HEK293T (cell line): ENCODE data around the gene LPIN1.

ENCODE experiments used
- CTCF ChIA-PET: fragments of 350-600 bp; formaldehyde crosslinking; extraction: SDS; loops from one replicate; lab custom pipeline; 2021; ENCODE audit warnings: antibody characterized with exemption, inconsistent platforms; lab: Yijun Ruan, JAX
- POLR2A ChIA-PET: fragments of 350-600 bp; formaldehyde crosslinking; extraction: SDS; loops from one replicate; lab custom pipeline; 2020; ENCODE audit warnings: antibody characterized with exemption, inconsistent platforms; lab: Yijun Ruan, JAX
- DNase-seq: peaks from one replicate; pipeline ENCODE4 v3.0.0; 2012; ENCODE audit warnings: mixed read lengths; ENCODE audit errors: extremely low spot score
- ARNT ChIP-seq: fragments of 450-650 bp; IDR thresholded peaks from 2 replicates; pipeline ENCODE4 v1.6.1; 2017; ENCODE audit warnings: mild to moderate bottlenecking
- BHLHE40 ChIP-seq: fragments of 450-650 bp; IDR thresholded peaks from 2 replicates; pipeline ENCODE4 v1.6.1; 2016; ENCODE audit warnings: mild to moderate bottlenecking, moderate library complexity, borderline replicate concordance
- CTBP1 ChIP-seq: fragments of 450-650 bp; IDR thresholded peaks from 2 replicates; pipeline ENCODE4 v1.6.1; 2016; ENCODE audit warnings: borderline replicate concordance
- ELF4 ChIP-seq: fragments of 450-650 bp; IDR thresholded peaks from 2 replicates; pipeline ENCODE4 v1.6.1; 2017; ENCODE audit warnings: antibody characterized with exemption
- FOXA1 ChIP-seq: fragments of 450-650 bp; IDR thresholded peaks from 2 replicates; pipeline ENCODE4 v1.6.1; 2016; ENCODE audit warnings: mild to moderate bottlenecking
- FOXK2 ChIP-seq: fragments of 450-650 bp; IDR thresholded peaks from 2 replicates; pipeline ENCODE4 v1.6.1; 2016; ENCODE audit warnings: mild to moderate bottlenecking
- FOXM1 ChIP-seq: fragments of 450-650 bp; IDR thresholded peaks from 2 replicates; pipeline ENCODE4 v1.6.1; 2017; ENCODE audit warnings: mild to moderate bottlenecking, borderline replicate concordance
- HDGF ChIP-seq: fragments of 450-650 bp; IDR thresholded peaks from 2 replicates; pipeline ENCODE4 v1.6.1; 2017; ENCODE audit warnings: antibody characterized with exemption, borderline replicate concordance
- L3MBTL2 ChIP-seq: fragments of 450-650 bp; conservative IDR thresholded peaks from 2 replicates; pipeline ENCODE4 v1.6.1; 2016; ENCODE audit warnings: mild to moderate bottlenecking
- LEF1 ChIP-seq: fragments of 450-650 bp; IDR thresholded peaks from 2 replicates; pipeline ENCODE4 v1.6.1; 2017; ENCODE audit warnings: mild to moderate bottlenecking, borderline replicate concordance
- NFRKB ChIP-seq: fragments of 450-650 bp; IDR thresholded peaks from 2 replicates; pipeline ENCODE4 v1.6.1; 2016; ENCODE audit warnings: mild to moderate bottlenecking, moderate library complexity
- SP1 ChIP-seq: fragments of 450-650 bp; IDR thresholded peaks from 2 replicates; pipeline ENCODE4 v1.6.1; 2017
- SUZ12 ChIP-seq: fragments of 450-650 bp; IDR thresholded peaks from 2 replicates; pipeline ENCODE4 v1.6.1; 2016; ENCODE audit warnings: mild to moderate bottlenecking
- TARDBP ChIP-seq: fragments of 450-650 bp; IDR thresholded peaks from 2 replicates; pipeline ENCODE4 v1.6.1; 2016
- ZNF384 ChIP-seq: fragments of 450-650 bp; IDR thresholded peaks from 2 replicates; pipeline ENCODE4 v1.6.1; 2016
- TF ChIP-seq, protein P1 (sequence below): fragments of 450-650 bp; IDR thresholded peaks from 2 replicates; pipeline ENCODE4 v1.6.1; 2016

The LPIN1 gene

DNA sequence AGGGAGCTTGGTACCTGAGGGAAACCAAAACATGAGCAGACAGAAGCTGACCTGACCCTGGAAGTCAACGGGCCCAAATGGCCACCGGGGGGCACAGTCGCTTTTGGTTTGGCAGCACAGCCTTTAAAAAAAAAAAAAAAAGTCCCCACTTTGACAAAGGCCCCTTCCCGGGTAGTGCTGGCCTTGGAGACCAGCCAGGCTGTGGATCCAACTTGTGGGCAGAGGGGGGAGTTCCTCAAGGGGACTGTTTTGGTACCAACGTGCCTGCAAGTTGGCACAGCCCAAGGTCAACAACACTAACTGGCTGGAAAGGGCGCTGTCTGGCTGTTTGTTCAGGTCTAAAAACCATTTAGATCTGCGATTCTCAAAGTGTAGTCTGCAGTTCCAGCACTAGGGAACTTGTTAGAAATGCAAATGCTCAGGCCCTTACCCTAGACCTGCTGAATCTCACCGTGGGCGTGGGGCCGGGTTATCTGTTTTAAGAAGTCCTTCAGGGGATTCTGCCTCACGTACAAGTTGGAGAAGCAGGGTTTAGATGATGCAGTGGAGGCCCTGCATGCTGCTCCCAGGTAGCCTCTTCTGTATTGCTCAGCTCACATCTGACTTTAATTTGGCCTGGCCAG is 83.0 kb downstream of the LPIN1 start:
- ChIA-PET CTCF (interaction anchor here (0.6 to 3.7 kb wide), 8 partner anchors 20 to 1178 kb away, joined by 3 to 23 read pairs (median 3); no protein-coding TSS in a partner anchor), POLR2A (interaction anchor here (0.7 to 1.0 kb wide), 2 partner anchors 887 to 1173 kb away, joined by 3 to 5 read pairs; partner anchors contain the start of gene TRIB2)
- peak; percentile 90 for TF ChIP-seq ZNF384
- no peak for TF ChIP-seq NFRKB
- DNase-seq, result peak; percentile 50

DNA sequence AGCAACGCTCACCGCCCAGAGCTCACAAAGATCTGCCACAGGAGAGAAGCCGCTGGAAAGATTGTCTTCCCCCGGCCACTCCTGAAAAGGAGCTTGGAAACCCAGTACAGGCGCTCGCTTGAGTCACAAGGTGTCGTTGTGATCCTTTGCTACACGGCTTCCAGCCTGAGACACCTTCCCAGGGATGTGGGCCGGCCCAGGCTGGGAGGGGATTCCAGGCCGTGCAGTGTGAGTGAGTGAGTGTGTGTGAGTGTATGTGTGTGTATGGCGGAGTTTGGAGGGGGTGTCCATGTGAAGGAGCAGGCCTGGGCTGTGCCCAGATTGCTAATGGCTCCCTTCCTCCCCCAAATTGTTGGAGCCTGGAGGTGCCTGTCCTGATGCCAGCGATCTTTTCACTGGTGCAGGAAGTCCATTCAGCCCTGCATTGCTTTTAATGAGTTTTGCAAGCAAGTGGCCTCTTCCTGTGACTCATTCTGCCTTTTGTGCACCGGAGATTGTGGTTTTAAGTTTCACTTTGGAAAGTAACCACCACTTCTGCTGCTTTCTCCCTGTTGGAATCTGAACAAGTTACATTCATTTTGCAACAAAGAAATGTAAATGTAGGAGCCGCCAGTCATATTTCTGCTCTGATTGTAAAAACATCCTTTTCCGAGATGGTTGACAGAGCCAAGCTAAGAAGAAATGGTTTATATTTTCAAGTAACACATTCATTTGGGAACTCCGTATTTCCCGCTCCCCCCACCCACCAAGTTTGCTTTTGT is 83.7 kb downstream of the LPIN1 start:
- DNase-seq, result peak; percentile 55
- POLR2A ChIA-PET, result interaction anchor here (0.7 to 1.0 kb wide), 2 partner anchors 886 to 1172 kb away, joined by 3 to 5 read pairs; partner anchors contain the start of gene TRIB2
- CTCF ChIA-PET, result interaction anchor here (0.6 to 3.7 kb wide), 9 partner anchors 19 to 1177 kb away, joined by 3 to 23 read pairs (median 3); no protein-coding TSS in a partner anchor
- TF ChIP-seq SP1, result no peak

DNA sequence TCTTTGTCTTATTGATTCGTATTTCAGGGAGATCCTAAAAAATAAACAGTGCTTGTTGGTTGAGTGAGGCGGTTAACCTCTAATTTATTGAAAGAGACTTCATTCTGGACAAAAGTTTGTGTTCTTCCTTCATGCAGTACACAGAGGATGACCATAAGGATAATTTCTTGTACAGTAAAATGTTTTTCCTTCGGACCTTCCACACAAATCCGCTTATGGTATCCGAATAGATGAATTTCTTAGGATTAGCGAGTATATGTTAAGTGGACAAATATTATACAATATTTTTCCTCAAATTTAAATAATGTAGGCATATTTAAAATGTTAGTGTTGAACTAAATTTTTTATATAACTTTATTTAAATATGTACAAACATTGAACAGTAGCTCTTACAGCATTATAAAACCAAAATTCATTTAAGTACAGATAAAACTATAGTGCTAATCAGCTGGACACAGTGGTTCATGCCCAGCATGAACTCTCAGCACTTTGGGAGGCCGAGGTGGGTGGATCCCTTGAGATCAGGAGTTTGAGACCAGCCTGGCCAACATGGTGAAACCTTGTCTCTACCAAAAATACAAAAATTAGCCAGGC is 84.4 kb downstream of the LPIN1 start:
- ChIA-PET POLR2A (no interaction called here), CTCF (interaction anchor here (0.7 to 3.7 kb wide), 2 partner anchors 182 to 1176 kb away, joined by 3 to 23 read pairs; no protein-coding TSS in a partner anchor)
- DNase-seq, result no peak
- TF ChIP-seq NFRKB, result no peak
- no peak for TF ChIP-seq SP1
- TF ChIP-seq ARNT, result no peak
- no peak for TF ChIP-seq ELF4
- no peak for TF ChIP-seq L3MBTL2
- TF ChIP-seq LEF1, result no peak
- no peak for TF ChIP-seq FOXK2
- no peak for TF ChIP-seq HDGF

DNA sequence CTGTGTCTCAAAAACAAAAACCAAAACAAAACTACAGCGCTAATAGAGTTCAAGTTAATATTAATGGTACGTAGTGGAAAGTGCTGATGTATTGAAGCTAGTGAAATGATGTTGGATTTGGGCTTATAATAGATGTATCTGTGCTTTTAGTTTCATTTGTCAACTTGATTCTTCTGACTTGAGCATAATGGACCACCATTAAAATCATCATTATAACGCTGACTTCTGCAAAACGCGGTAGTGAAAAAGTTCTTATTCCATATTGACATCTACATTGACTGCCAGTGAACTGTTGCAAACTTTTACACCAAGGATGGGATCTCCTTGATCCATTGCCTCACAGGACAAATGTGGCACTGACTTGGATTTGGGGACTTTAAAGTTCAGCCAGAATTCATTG is 85.0 kb downstream of the LPIN1 start:
- CTCF ChIA-PET, result interaction anchor here (0.6 kb wide), 1 partner anchor 886 kb away, joined by 4 read pairs; no protein-coding TSS in a partner anchor
- no peak for DNase-seq
- POLR2A ChIA-PET, result no interaction called here
- TF ChIP-seq FOXM1, result no peak
- TF ChIP-seq TARDBP, result no peak
- TF ChIP-seq ELF4, result no peak
- TF ChIP-seq CTBP1, result no peak
- TF ChIP-seq L3MBTL2, result no peak
- TF ChIP-seq, protein P1, sequence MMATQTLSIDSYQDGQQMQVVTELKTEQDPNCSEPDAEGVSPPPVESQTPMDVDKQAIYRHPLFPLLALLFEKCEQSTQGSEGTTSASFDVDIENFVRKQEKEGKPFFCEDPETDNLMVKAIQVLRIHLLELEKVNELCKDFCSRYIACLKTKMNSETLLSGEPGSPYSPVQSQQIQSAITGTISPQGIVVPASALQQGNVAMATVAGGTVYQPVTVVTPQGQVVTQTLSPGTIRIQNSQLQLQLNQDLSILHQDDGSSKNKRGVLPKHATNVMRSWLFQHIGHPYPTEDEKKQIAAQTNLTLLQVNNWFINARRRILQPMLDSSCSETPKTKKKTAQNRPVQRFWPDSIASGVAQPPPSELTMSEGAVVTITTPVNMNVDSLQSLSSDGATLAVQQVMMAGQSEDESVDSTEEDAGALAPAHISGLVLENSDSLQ, result no peak
- TF ChIP-seq ZNF384, result no peak
- TF ChIP-seq HDGF, result no peak
- no peak for TF ChIP-seq NFRKB
- no peak for TF ChIP-seq BHLHE40

DNA sequence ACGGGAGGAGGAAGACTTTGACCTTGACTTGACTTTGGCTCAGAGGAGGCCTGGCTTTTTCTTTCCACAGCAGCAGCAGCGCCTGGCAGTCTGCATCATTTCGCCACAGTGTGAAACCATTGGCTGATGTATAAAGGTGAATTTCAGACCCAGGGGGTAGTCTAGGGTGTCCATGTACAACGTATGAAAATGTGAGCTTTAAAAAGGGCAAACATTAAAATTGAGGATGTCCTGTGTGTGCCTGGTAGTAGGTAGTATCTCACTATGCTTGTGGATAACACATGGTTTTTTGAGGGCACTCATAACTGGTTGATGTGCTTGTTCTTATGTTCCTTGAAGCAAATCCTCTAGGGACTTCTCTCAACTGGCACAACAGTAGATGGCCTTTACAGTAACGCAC is 86.1 kb downstream of the LPIN1 start:
- TF ChIP-seq HDGF, result no peak
- no peak for TF ChIP-seq CTBP1
- TF ChIP-seq SP1, result no peak
- TF ChIP-seq NFRKB, result no peak
- no peak for TF ChIP-seq LEF1
- TF ChIP-seq ELF4, result no peak
- TF ChIP-seq, protein P1, result no peak
- no peak for TF ChIP-seq L3MBTL2
- no peak for TF ChIP-seq SUZ12
- TF ChIP-seq ARNT, result no peak
- TF ChIP-seq FOXM1, result no peak
- no peak for TF ChIP-seq TARDBP
- TF ChIP-seq FOXA1, result no peak
- no peak for TF ChIP-seq FOXK2
- TF ChIP-seq BHLHE40, result no peak
- no peak for TF ChIP-seq ZNF384
- POLR2A ChIA-PET, result no interaction called here
- CTCF ChIA-PET, result interaction anchor here (0.6 kb wide), 1 partner anchor 1175 kb away, joined by 3 read pairs; no protein-coding TSS in a partner anchor
- DNase-seq, result no peak

DNA sequence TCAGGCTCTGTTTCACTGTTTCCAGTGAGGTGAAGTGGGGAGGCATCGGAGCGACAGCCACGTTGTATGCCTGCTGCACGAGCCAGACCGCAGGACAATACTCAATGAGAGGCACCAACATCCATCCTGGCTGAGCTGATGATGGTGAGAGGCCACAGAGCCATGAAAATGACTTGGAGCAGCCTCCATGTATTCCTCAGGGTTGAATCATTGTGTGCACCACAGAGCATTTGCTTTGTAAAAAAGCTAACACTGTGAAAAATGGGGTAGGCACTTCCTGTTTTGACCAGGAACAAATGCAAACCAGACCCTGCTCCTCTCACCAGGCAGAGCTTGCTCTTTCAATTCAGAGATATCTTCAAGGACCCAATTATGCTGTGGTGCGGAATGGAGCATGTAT is 87.2 kb downstream of the LPIN1 start:
- no peak for TF ChIP-seq NFRKB
- no peak for TF ChIP-seq ELF4
- no peak for TF ChIP-seq FOXA1
- TF ChIP-seq HDGF, result no peak
- TF ChIP-seq, protein P1, result no peak
- no peak for TF ChIP-seq TARDBP
- TF ChIP-seq CTBP1, result no peak
- TF ChIP-seq FOXK2, result no peak
- no peak for TF ChIP-seq BHLHE40
- no peak for TF ChIP-seq ARNT
- no peak for TF ChIP-seq ZNF384
- no peak for TF ChIP-seq SUZ12
- no peak for TF ChIP-seq FOXM1
- TF ChIP-seq L3MBTL2, result no peak
- TF ChIP-seq SP1, result no peak
- no peak for TF ChIP-seq LEF1
- ChIA-PET POLR2A (no interaction called here), CTCF (no interaction called here)
- DNase-seq, result no peak
